Osteoblast (primary cell): Measurements from ENCODE around the gene IL16. TPM values are rescaled to one million over a fixed set of nuclear protein-coding genes. Genes with fewer than 3 reads are reported as not detected.

Experiments used
- DNase-seq: peaks from one replicate; pipeline ENCODE4 v3.0.0; 2011; ENCODE audit warnings: low spot score, mixed read lengths; ENCODE audit not compliant: insufficient read length; ENCODE audit errors: missing footprints
- H2AFZ ChIP-seq: 2 replicates; pipeline ENCODE4 v1.6.0; 2011; ENCODE audit warnings: mild to moderate bottlenecking, low read length
- H3K27ac ChIP-seq: 2 replicates; pipeline ENCODE4 v1.5.1; 2011; ENCODE audit warnings: mild to moderate bottlenecking, low read depth, low read length, moderate library complexity
- H3K27me3 ChIP-seq: 2 replicates; pipeline ENCODE4 v1.6.0; 2012; ENCODE audit warnings: mild to moderate bottlenecking, control low read depth, inconsistent platforms, low read length, moderate library complexity; ENCODE audit not compliant: insufficient read depth
- H3K36me3 ChIP-seq: 2 replicates; pipeline ENCODE4 v1.5.1; 2011; ENCODE audit warnings: mild to moderate bottlenecking, low read length, control low read depth, moderate library complexity; ENCODE audit not compliant: insufficient read depth
- H3K4me1 ChIP-seq: 2 replicates; pipeline ENCODE4 v1.5.1; 2011; ENCODE audit warnings: mild to moderate bottlenecking, low read length, control low read depth, moderate library complexity; ENCODE audit not compliant: insufficient read depth
- H3K4me2 ChIP-seq: 2 replicates; pipeline ENCODE4 v1.6.0; 2011; ENCODE audit warnings: mild to moderate bottlenecking, low read length; ENCODE audit not compliant: insufficient read depth
- H3K4me3 ChIP-seq: fragments of 200-600 bp; sonication (generic); 3 replicates; pipeline ENCODE4 v1.5.1; 2012; ENCODE audit warnings: mild to moderate bottlenecking, low read length, inconsistent platforms; ENCODE audit not compliant: insufficient read depth
- H3K79me2 ChIP-seq: 2 replicates; pipeline ENCODE4 v1.6.0; 2012; ENCODE audit warnings: mild to moderate bottlenecking, low read length, control low read depth, inconsistent platforms; ENCODE audit not compliant: insufficient read depth
- H3K9me3 ChIP-seq: 2 replicates; pipeline ENCODE4 v1.5.1; 2011; ENCODE audit warnings: low read depth, low read length, control low read depth
- H4K20me1 ChIP-seq: 2 replicates; pipeline ENCODE4 v1.6.0; 2012; ENCODE audit warnings: mild to moderate bottlenecking, low read length, control low read depth; ENCODE audit not compliant: insufficient read depth
- total RNA-seq: library from RNA; depleted of rRNA; stranded (reverse); fragments of >200 nt; gene quantifications from 2 replicates; pipeline ENCODE4 v1.2.3, GENCODE V29; 2012
- TF ChIP-seq, protein P1 (sequence below): IDR thresholded peaks from 2 replicates; pipeline ENCODE4 v1.5.1; 2011; ENCODE audit warnings: mild to moderate bottlenecking, low read depth, low read length, moderate library complexity; ENCODE audit errors: extremely low read depth

Gene IL16
- total RNA-seq, 1 donor = 6.5 TPM

- Histone ChIP-seq H3K9me3 (no peaks in the 10 kb centered on the region), H3K36me3 (no peaks in the 10 kb centered on the region), H3K27ac (no peak overlapping the region), H3K4me2 (no peak overlapping the region), H3K4me3 (no peak overlapping the region), H3K27me3 (peaks cover 12% of the 10 kb centered on the region), H2AFZ (no peak overlapping the region), H3K4me1 (peaks cover 9% of the 10 kb centered on the region), H4K20me1 (no peaks in the 10 kb centered on the region), H3K79me2 (no peaks in the 10 kb centered on the region)
- DNase-seq = peak; percentile 31
- TF ChIP-seq, protein P1, sequence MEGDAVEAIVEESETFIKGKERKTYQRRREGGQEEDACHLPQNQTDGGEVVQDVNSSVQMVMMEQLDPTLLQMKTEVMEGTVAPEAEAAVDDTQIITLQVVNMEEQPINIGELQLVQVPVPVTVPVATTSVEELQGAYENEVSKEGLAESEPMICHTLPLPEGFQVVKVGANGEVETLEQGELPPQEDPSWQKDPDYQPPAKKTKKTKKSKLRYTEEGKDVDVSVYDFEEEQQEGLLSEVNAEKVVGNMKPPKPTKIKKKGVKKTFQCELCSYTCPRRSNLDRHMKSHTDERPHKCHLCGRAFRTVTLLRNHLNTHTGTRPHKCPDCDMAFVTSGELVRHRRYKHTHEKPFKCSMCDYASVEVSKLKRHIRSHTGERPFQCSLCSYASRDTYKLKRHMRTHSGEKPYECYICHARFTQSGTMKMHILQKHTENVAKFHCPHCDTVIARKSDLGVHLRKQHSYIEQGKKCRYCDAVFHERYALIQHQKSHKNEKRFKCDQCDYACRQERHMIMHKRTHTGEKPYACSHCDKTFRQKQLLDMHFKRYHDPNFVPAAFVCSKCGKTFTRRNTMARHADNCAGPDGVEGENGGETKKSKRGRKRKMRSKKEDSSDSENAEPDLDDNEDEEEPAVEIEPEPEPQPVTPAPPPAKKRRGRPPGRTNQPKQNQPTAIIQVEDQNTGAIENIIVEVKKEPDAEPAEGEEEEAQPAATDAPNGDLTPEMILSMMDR = no peak
These were observed 67.6 kb downstream of the IL16 start for GRCh38 chr15:81264072-81264857.

- H3K27ac ChIP-seq = no peak overlapping the region
- peaks cover 13% of the 10 kb centered on the region for H3K4me1 ChIP-seq
- H3K9me3 ChIP-seq = no peaks in the 10 kb centered on the region
- peak overlapping the region; percentile 58 for H3K4me3 ChIP-seq
- H3K79me2 ChIP-seq = no peaks in the 10 kb centered on the region
- no peak for DNase-seq
- peak overlapping the region; percentile 81 for H2AFZ ChIP-seq
- H4K20me1 ChIP-seq = no peaks in the 10 kb centered on the region
- TF ChIP-seq, protein P1 = no peak
- no peaks in the 10 kb centered on the region for H3K36me3 ChIP-seq
- peaks cover 12% of the 10 kb centered on the region for H3K27me3 ChIP-seq
- H3K4me2 ChIP-seq = peak overlapping the region; percentile 87
These were observed 68.7 kb downstream of the IL16 start for GRCh38 chr15:81265256-81265943.

GRCh38 chr15:81265944-81266775, 69.5 kb downstream of the IL16 start:
- TF ChIP-seq, protein P1 = peak; percentile 92
- H3K27me3 ChIP-seq = peaks cover 12% of the 10 kb centered on the region
- H3K4me1 ChIP-seq = peaks cover 20% of the 10 kb centered on the region
- peak overlapping the region; percentile 81 for H2AFZ ChIP-seq
- H3K9me3 ChIP-seq = no peaks in the 10 kb centered on the region
- H3K4me3 ChIP-seq = peak overlapping the region; percentile 58
- H3K27ac ChIP-seq = no peak overlapping the region
- H3K4me2 ChIP-seq = peak overlapping the region; percentile 87
- H3K79me2 ChIP-seq = no peaks in the 10 kb centered on the region
- no peaks in the 10 kb centered on the region for H4K20me1 ChIP-seq
- no peaks in the 10 kb centered on the region for H3K36me3 ChIP-seq
- DNase-seq = peak; percentile 89
